ENCODE measurements around the gene CDK4.

- TF ChIP-seq CTCF (IDR thresholded peaks at IDR 0.05 in 8 of 11, conservative IDR thresholded peaks at IDR 0.05 in 3 of 11) (peak in 1 of 11 experiments; percentile 10), POLR2A (IDR thresholded peaks at IDR 0.05) (no peak)
Measured at GRCh38 chr12:57772429-57773322, 20.6 kb upstream of the CDK4 start, which contains the start of gene EEF1AKMT3.

Measured in spleen (tissue), 7 donors.